NCI-H524 (cell line): ENCODE measurements around the gene ZNRF3.
"Not testable (repeated sequence)": the region's sequence is repeated elsewhere in the genome, so short reads cannot be mapped to it uniquely, and the experiment has no call there.

Experiments used
- DNase-seq, 2 experiments: peaks; one replicate each; lab custom pipeline; 2025; lab: John Stamatoyannopoulos, UW

Gene ZNRF3

DNA sequence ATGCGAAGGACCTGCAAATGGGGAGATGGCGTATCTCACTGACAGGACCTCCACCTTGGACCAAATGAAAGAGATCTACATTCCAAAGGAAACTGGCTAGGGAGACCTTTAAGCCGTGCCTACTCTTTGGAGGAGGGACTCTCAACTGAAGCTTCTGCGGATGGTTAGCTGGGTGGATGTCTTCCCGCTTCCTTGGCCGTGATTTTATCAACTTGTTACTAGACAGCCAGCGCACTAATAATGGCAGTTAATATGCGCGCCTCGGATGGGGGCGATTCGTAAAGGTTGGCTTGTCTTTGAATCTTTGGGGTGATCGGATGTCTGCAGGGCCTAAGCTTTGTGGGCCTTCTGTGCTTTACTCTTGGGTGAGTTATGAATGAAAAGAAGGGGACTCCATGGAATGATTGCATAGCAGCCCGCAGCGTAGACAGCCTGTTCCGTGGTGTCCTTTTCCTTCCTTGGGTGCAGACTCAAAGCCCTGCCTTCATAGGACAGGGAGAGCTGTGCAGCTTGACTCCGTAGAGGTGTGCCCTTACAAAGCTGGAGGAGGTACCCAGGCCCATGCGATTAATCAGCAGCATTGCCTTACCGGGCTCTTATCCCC, 1.5 kb downstream of the ZNRF3 start:
- peak; percentile 26 to 46 for DNase-seq

GRCh38 chr22:28885939-28886338, 2.6 kb downstream of the ZNRF3 start:
- DNase-seq = no peak

GRCh38 chr22:28886679-28887078, 3.3 kb downstream of the ZNRF3 start:
- DNase-seq = not testable (repeated sequence)

DNA sequence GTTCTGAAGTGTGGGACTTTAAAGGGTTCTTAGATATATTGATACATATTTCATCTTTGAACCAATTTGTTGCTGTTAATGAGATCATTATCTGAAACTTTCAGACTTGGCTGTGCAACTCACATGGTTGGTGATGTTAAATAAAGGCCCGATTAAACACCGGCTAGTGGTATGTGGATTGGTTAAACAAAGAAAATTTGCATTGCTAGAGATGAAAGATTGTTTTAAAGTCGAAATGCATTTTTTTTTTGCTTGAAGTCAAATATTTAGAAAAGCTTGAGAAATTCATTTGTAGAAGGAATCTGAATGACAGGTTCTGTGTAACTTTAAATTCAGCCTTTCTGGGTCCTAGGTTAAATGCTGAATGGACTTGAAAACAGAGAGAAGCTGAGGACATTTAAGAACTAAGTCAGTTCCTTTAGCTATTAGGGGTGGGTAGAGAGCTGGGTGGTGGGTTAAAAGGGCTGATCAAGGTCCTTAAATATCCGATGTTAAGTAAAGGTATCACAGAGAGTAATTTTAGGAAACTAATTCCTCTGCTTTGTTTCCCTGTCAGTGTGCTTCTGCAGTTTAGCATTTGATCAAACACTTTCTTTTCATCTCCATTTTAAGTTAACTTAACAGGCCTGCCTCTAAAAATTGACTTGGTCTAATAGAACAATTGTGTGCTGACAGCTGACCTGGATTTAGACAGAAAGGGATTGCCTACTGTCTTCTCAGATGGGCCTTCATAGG, 4.5 kb downstream of the ZNRF3 start:
- DNase-seq = no peak

GRCh38 chr22:28889478-28890024, 6.2 kb downstream of the ZNRF3 start:
- DNase-seq = no peak

DNA sequence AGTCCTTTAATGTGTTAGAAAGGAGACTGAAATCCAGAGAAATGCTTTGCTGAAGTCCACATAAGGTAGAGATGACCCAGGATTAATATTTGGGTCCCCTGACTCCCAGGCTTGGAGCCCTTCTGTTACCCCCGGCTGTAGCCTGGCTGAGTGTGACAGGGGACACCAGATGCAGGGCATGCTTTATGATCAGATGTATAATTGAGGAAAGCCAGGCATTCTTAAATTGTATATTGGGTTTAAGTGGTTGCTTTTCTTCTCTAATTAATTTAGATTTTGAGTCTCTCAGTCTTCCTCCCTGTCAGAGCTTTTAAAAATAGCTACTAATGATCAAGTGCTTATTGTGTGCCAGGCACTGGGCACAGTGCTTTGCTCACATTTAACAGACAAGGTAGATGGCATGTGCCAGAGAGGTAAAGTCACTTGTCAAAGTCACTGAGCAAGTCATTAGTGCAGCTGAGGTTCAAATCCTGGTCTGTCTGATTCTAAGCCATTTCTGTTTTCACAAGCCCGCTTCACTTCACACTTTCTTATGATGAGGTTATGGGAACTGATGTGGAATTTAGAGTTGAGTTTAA, 7.9 kb downstream of the ZNRF3 start:
- peak in 1 of 2 experiments; percentile 48 for DNase-seq

- no peak for DNase-seq
These were observed 8.9 kb downstream of the ZNRF3 start for GRCh38 chr22:28892175-28892731.

DNA sequence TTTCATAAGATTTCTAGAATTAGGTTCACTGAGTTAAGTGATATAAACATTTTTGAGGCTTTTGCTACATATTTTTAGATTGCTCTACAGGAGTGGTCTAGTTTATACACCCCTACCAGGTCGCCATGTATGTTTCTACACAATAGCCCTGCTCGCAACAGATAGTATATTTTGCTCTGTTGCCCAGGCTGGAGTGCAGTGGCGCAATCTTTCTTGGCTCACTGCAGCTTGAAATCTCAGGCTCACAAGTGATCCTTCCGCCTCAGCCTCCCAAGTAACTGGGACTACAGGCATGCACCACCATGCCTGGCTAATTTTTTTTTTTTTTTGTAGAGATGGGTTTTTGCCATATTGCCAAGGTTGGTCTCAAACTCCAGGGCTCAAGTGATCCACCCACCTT, 10.4 kb downstream of the ZNRF3 start:
- DNase-seq = no peak

- peak; percentile 78 to 94 for DNase-seq
These were observed 11.0 kb downstream of the ZNRF3 start for GRCh38 chr22:28894334-28894733.

DNA sequence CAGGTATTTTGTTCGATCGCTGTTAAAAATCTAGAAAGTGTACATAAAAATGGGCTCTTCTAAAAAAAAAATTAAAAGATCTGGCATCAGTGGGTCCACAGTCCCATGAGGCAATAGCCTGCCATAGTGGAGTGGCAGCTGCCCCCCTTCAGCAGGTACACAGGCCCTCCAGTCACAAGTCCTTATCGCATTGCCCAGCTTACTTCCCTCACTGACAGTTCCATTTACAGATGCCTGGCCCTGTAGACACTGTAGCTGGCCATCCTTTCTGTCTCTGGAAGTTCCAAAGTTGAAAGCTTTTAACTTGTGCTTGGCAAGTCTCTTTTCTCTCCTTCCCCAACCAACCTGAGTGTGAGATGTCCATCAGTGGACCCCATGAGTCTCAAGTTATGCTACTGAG, 11.4 kb downstream of the ZNRF3 start:
- DNase-seq = peak in 1 of 2 experiments; percentile 42

- no peak for DNase-seq
These were observed 13.2 kb downstream of the ZNRF3 start for GRCh38 chr22:28896611-28897010.

GRCh38 chr22:28898233-28898629, 14.9 kb downstream of the ZNRF3 start:
- DNase-seq = no peak

DNA sequence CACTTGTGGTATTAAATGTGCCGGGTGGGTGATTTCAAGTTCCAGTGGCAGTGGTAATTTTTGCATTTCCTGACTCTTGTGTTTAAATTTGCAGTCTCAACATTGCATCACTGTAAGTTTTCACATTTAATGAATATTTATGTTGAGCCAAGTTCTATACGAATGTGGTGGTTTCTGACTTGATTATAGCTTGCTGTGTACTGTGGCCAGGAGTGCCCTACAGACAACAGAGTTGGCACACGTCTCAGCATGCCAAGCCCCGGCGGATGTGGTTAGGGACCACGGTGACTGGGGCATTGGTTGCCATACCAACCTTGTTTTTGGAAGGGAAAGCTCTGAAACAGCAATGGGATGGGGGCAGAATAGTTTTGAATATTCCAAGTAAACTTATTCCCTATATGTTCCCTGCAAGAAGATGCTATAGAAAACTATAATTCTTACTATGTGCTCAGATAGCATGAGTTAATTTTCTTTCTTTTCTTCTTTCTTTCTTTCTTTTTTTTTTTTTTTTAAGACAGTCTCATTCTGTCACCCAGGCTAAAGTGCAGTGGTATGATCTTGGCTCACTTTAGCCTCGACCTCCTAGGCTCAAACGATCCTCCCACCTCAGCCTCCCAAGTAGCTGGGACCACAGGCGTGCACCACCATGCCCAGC, 16.0 kb downstream of the ZNRF3 start:
- DNase-seq = no peak

- peak; percentile 66 to 82 for DNase-seq
These were observed 17.1 kb downstream of the ZNRF3 start for GRCh38 chr22:28900379-28900925.

DNA sequence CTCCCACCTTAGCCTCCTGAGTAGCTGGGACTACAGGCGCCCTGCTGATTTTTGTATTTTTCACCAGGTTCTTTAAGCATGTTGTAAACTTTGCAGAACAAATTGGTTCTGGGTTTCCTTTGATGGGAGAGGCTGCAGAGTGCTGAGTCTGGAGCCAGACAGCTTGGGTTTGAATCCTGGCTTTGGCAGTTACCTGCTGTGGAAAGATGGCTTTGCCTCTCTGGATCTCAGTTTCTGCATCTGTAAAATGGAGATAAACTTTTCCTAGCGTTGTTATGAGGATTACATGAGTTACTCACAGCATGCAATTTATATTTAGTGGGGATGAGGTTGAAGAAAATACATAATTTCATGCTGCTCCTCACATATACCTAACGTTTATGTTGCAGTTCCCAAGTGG, 19.1 kb downstream of the ZNRF3 start:
- DNase-seq = no peak

DNA sequence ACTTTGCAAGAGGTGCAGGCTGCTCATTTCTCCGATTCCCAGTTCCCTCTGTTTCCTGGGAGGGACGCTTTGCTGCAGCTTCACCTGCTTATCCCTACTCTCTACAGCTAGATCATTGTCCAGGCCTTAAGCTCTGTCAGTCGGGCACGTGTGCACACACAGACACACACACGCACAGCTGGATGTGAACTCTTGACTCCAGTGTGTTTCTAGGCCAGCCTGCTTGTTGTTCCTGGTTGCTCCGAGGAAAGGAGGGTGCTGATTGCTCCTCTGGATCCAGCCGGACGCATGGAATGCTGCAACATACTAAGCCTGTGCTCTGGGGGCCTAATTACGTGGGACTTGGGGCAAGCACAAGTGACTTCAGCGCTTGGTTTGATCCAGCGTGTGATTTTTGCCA, 19.7 kb downstream of the ZNRF3 start:
- DNase-seq = no peak

DNA sequence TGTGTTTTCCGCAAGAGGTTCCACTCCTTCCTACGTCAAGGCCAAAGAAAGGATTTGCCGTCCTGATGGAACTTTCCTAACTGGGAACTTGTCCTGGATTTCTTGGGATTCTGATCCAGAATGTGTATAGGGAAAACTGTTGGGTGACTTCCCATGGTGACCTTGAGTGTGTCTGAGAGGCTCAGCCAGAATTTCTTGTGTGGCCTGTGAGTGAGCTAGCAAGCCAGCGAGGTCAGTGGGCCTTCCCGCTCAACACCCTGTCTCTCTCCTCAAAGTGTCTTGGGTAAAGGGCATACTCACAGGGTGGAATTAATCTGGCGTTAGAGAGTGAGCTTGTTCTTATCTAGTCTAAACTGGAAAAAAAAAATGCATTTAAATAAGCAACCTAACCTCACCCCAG, 20.4 kb downstream of the ZNRF3 start:
- DNase-seq = no peak

GRCh38 chr22:28904211-28904896, 21.0 kb downstream of the ZNRF3 start:
- no peak for DNase-seq

DNA sequence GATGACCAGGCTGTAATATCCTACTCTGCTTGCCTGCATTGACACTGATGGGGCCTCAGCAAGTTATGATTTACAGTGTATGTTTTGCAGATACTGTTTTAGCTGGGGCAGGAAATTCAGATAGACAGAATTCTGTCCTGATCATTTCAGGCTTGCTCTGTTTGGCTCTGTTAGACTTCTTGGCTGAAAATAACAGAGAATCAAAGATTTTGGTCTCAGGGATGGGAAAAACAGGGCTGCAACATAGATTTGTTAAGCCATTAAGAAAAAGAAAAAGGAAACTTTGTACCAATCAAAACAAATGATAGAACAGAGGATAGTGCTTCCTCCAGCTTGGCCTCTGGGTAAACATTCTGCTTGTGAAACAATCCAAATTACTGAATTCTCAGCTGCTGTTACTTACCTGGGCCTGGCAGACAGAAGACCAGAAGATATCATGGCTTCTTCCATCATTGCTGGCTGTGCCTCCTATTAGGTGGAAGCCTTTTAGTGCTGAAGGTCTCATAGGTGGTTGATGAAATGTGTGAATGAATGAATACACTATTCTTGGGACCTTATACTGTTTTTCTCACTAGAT, 22.0 kb downstream of the ZNRF3 start:
- no peak for DNase-seq

- DNase-seq = no peak
These were observed 22.9 kb downstream of the ZNRF3 start for GRCh38 chr22:28906312-28906711.
